GM23338 (cell line): Measurements from ENCODE around the gene RPUSD1. TPM values are rescaled to one million over a fixed set of nuclear protein-coding genes. Genes with fewer than 3 reads are reported as not detected.

Experiments used
- ATAC-seq: fragments of 200-7000 bp; cut with Tn5 transposase; 3 replicates; pipeline ENCODE4 v1.9.1; 2020
- DNase-seq: peaks from one replicate; pipeline ENCODE4 v3.0.0-alpha.2; 2015; ENCODE audit warnings: low spot score
- H2AFZ ChIP-seq: fragments of 200-600 bp; sonication (generic); 2 replicates; pipeline ENCODE4 v1.8.0; 2016; ENCODE audit warnings: antibody characterized with exemption, mild to moderate bottlenecking, moderate library complexity
- H3F3A ChIP-seq: fragments of 200-600 bp; sonication (generic); replicated peaks from 2 replicates; pipeline ENCODE4 v1.8.0; 2017; ENCODE audit warnings: antibody characterized with exemption, mixed run types, low read depth
- H3K27ac ChIP-seq: fragments of 200-600 bp; sonication (generic); 2 replicates; pipeline ENCODE4 v1.6.1; 2016; ENCODE audit warnings: low read depth
- H3K27me3 ChIP-seq: fragments of 200-600 bp; sonication (generic); 2 replicates; pipeline ENCODE4 v1.8.0; 2016; ENCODE audit warnings: mild to moderate bottlenecking, mixed run types, moderate library complexity; ENCODE audit not compliant: insufficient read depth
- H3K36me3 ChIP-seq: fragments of 200-600 bp; sonication (generic); 2 replicates; pipeline ENCODE4 v1.8.0; 2016; ENCODE audit warnings: mild to moderate bottlenecking; ENCODE audit not compliant: insufficient read depth
- H3K4me1 ChIP-seq: fragments of 200-600 bp; sonication (generic); 2 replicates; pipeline ENCODE4 v1.8.0; 2016; ENCODE audit warnings: mild to moderate bottlenecking, moderate library complexity; ENCODE audit not compliant: insufficient read depth
- H3K4me2 ChIP-seq: fragments of 200-600 bp; sonication (generic); 2 replicates; pipeline ENCODE4 v1.7.1; 2017; ENCODE audit warnings: mixed run types
- H3K4me3 ChIP-seq: fragments of 200-600 bp; sonication (generic); 2 replicates; pipeline ENCODE4 v1.6.1; 2016; ENCODE audit warnings: mixed run types
- H3K79me2 ChIP-seq: fragments of 200-600 bp; sonication (generic); replicated peaks from 2 replicates; pipeline ENCODE4 v1.8.0; 2017; ENCODE audit warnings: mild to moderate bottlenecking; ENCODE audit not compliant: insufficient read depth
- H3K9me2 ChIP-seq: fragments of 200-600 bp; sonication (generic); 2 replicates; pipeline ENCODE4 v1.8.0; 2017; ENCODE audit not compliant: insufficient read depth
- H4K20me1 ChIP-seq: fragments of 200-600 bp; sonication (generic); replicated peaks from 2 replicates; pipeline ENCODE4 v1.8.0; 2017; ENCODE audit warnings: mild to moderate bottlenecking; ENCODE audit not compliant: insufficient read depth
- H3K27ac Mint-ChIP-seq: 2 replicates; pipeline ENCODE4 v1.8.0; 2020; ENCODE audit warnings: inconsistent platforms, mild to moderate bottlenecking, moderate library complexity, mixed read lengths
- H3K27me3 Mint-ChIP-seq: 3 replicates; pipeline ENCODE4 v1.8.0; 2022; ENCODE audit warnings: low read depth, mild to moderate bottlenecking, moderate library complexity, mixed read lengths, inconsistent platforms; ENCODE audit not compliant: insufficient read depth, poor library complexity
- H3K36me3 Mint-ChIP-seq: 3 replicates; pipeline ENCODE4 v1.8.0; 2021; ENCODE audit warnings: low read depth, mild to moderate bottlenecking, inconsistent platforms, moderate library complexity, mixed read lengths
- H3K4me1 Mint-ChIP-seq: 3 replicates; pipeline ENCODE4 v1.8.0; 2020; ENCODE audit warnings: mild to moderate bottlenecking, inconsistent platforms, mixed read lengths
- H3K4me3 Mint-ChIP-seq: 3 replicates; pipeline ENCODE4 v1.8.0; 2021; ENCODE audit warnings: moderate library complexity, mild to moderate bottlenecking, inconsistent platforms, mixed read lengths
- H3K9me3 Mint-ChIP-seq: 3 replicates; pipeline ENCODE4 v1.8.0; 2020; ENCODE audit warnings: moderate library complexity, mild to moderate bottlenecking, inconsistent platforms, mixed read lengths
- CTCF ChIP-seq, 2 experiments: fragments of 200-600 bp in 1 of 2; sonication (generic) in 1 of 2; conservative IDR thresholded peaks; 2 replicates each; pipeline versions ENCODE4 v1.5.1 to v1.6.1; 2016 to 2017; ENCODE audit warnings: antibody characterized with exemption in 2 of 2, low read depth in 2 of 2, mild to moderate bottlenecking in 2 of 2, moderate library complexity in 1 of 2
- ETS1 ChIP-seq: IDR thresholded peaks from 2 replicates; pipeline ENCODE4 v1.6.1; 2016; ENCODE audit warnings: antibody characterized with exemption
- EZH2 ChIP-seq: fragments of 200-600 bp; sonication (generic); IDR thresholded peaks from one replicate; pipeline ENCODE4 v1.8.0; 2017; ENCODE audit warnings: antibody characterized with exemption, mild to moderate bottlenecking, low read depth; ENCODE audit not compliant: unreplicated experiment
- EZH2phosphoT487 ChIP-seq: fragments of 200-600 bp; sonication (generic); IDR thresholded peaks from one replicate; pipeline ENCODE4 v1.8.1; 2018; ENCODE audit warnings: antibody characterized with exemption; ENCODE audit not compliant: unreplicated experiment
- JUNB ChIP-seq: IDR thresholded peaks from one replicate; pipeline ENCODE4 v1.6.1; 2016; ENCODE audit warnings: antibody characterized with exemption; ENCODE audit not compliant: unreplicated experiment
- NANOG ChIP-seq: IDR thresholded peaks from 2 replicates; pipeline ENCODE4 v1.6.1; 2016; ENCODE audit warnings: antibody characterized with exemption, borderline replicate concordance
- POLR2AphosphoS5 ChIP-seq: IDR thresholded peaks from 2 replicates; pipeline ENCODE4 v1.6.1; 2016; ENCODE audit warnings: antibody characterized with exemption, low read depth
- REST ChIP-seq: IDR thresholded peaks from one replicate; pipeline ENCODE4 v1.6.1; 2018; ENCODE audit warnings: antibody characterized with exemption; ENCODE audit not compliant: unreplicated experiment
- ZNF331 ChIP-seq: fragments of 250-450 bp; sonication (Bioruptor Pico); IDR thresholded peaks from 2 replicates; pipeline ENCODE4 v1.5.0; 2020; ENCODE audit warnings: low read depth, mild to moderate bottlenecking, moderate library complexity
- ZNF462 ChIP-seq: fragments of 250-450 bp; sonication (Bioruptor Pico); IDR thresholded peaks from 2 replicates; pipeline ENCODE4 v1.5.0; 2020; ENCODE audit warnings: mild to moderate bottlenecking, moderate library complexity
- polyA plus RNA-seq: library from polyadenylated mRNA; unstranded; fragments of >200 nt; fragmentation: Nextera tagmentation; extraction: Ambion mirVana; gene quantifications from 2 replicates; pipeline ENCODE4 v1.2.1, GENCODE V29; 2016
- total RNA-seq: library from RNA; depleted of rRNA; stranded (reverse); fragments of >200 nt; shearing (Covaris generic); gene quantifications from 2 replicates; pipeline ENCODE4 v1.2.3, GENCODE V29; 2014

RPUSD1 gene
- total and polyA plus RNA-seq, 2 experiments from 2014 or later, result 19.1 to 79.5 TPM

GRCh38 chr16:772959-773358, 15.2 kb downstream of the RPUSD1 start:
- H2AFZ ChIP-seq, result no peak overlapping the region
- DNase-seq (no peak), ATAC-seq (no peak)
- H3K79me2 ChIP-seq, result no peaks in the 10 kb centered on the region
- no peaks in the 10 kb centered on the region for H3K4me1 Mint-ChIP-seq
- no peaks in the 10 kb centered on the region for H3K36me3 ChIP-seq
- no peaks in the 10 kb centered on the region for H4K20me1 ChIP-seq
- H3K4me1 ChIP-seq, result no peaks in the 10 kb centered on the region
- no peak overlapping the region for H3K4me2 ChIP-seq
- peaks cover 3% of the 10 kb centered on the region; the same call in 1 of the 2 replicates for H3F3A ChIP-seq
- TF ChIP-seq ZNF331 (CRISPR knock-in tag) (no peak), NANOG (no peak), JUNB (no peak), EZH2phosphoT487 (no peak), CTCF (conservative IDR thresholded peaks at IDR 0.05; ENCODE audit: low read depth in 2 of 2) (no peak), ETS1 (no peak), REST (no peak), ZNF462 (no peak), EZH2 (no peak), POLR2AphosphoS5 (no peak)
- H3K9me3 Mint-ChIP-seq, result no peaks in the 10 kb centered on the region
- no peaks in the 10 kb centered on the region for H3K9me2 ChIP-seq
- H3K4me3 ChIP-seq, result no peak overlapping the region
- H3K4me3 Mint-ChIP-seq, result no peak overlapping the region
- H3K27me3 Mint-ChIP-seq, result peaks cover 10% of the 10 kb centered on the region
- H3K27ac ChIP-seq, result no peak overlapping the region
- no peak overlapping the region for H3K27ac Mint-ChIP-seq
- no peaks in the 10 kb centered on the region for H3K27me3 ChIP-seq
- H3K36me3 Mint-ChIP-seq, result no peaks in the 10 kb centered on the region
